HG02571 (cell line): ENCODE data around the gene GPR107.

ENCODE experiments used
- ATAC-seq: cut with Tn5 transposase; IDR thresholded peaks from one replicate; pipeline ENCODE4 v1.9.1; 2021; ENCODE audit warnings: mild to moderate bottlenecking, moderate library complexity; ENCODE audit not compliant: unreplicated experiment

Gene GPR107

GRCh38 chr9:130155647-130156046 lies 101.9 kb downstream of the GPR107 start:
- no peak for ATAC-seq

- no peak for ATAC-seq
These were observed 103.0 kb downstream of the GPR107 start for GRCh38 chr9:130156672-130157071.

GRCh38 chr9:130157079-130157478 lies 103.4 kb downstream of the GPR107 start:
- ATAC-seq, result no peak

GRCh38 chr9:130158001-130158400 lies 104.3 kb downstream of the GPR107 start:
- ATAC-seq, result no peak

- no peak for ATAC-seq
These were observed 105.4 kb downstream of the GPR107 start for GRCh38 chr9:130159057-130159456.

GRCh38 chr9:130159915-130160670 lies 106.4 kb downstream of the GPR107 start:
- no peak for ATAC-seq

GRCh38 chr9:130160862-130161470 lies 107.3 kb downstream of the GPR107 start:
- ATAC-seq, result no peak

GRCh38 chr9:130165579-130165978 lies 111.9 kb downstream of the GPR107 start:
- no peak for ATAC-seq

GRCh38 chr9:130166399-130166798 lies 112.7 kb downstream of the GPR107 start:
- ATAC-seq, result no peak

GRCh38 chr9:130167927-130168326 lies 114.2 kb downstream of the GPR107 start:
- no peak for ATAC-seq

- no peak for ATAC-seq
These were observed 117.8 kb downstream of the GPR107 start for GRCh38 chr9:130171226-130172148.

GRCh38 chr9:130172161-130172857 lies 118.6 kb downstream of the GPR107 start, which contains the start of gene NCS1:
Gene NCS1, plus strand, starts transcription at chr9:130172404. Its CDS starts 260 bp downstream, at chr9:130172664.
- no peak for ATAC-seq

- no peak for ATAC-seq
These were observed 119.4 kb downstream of the GPR107 start for GRCh38 chr9:130172858-130173665.

- ATAC-seq, result no peak
These were observed 119.9 kb downstream of the GPR107 start for GRCh38 chr9:130173666-130173983.

- ATAC-seq, result no peak
These were observed 120.3 kb downstream of the GPR107 start for GRCh38 chr9:130174025-130174424.

- no peak for ATAC-seq
These were observed 121.2 kb downstream of the GPR107 start for GRCh38 chr9:130174920-130175321.

GRCh38 chr9:130175355-130175754 lies 121.6 kb downstream of the GPR107 start:
- no peak for ATAC-seq

- ATAC-seq, result no peak
These were observed 123.1 kb downstream of the GPR107 start for GRCh38 chr9:130176760-130177159.

- no peak for ATAC-seq
These were observed 124.4 kb downstream of the GPR107 start for GRCh38 chr9:130177898-130178805.
